ENCODE measurements around the gene ZIC4. TPM values are rescaled to one million over a fixed set of nuclear protein-coding genes. Genes with fewer than 3 reads are reported as not detected.

Gene ZIC4
- polyA plus RNA-seq, 1 of the 3 experiments (the other 2 are of a cell fraction) = 1.3 TPM

- TF ChIP-seq MAX (IDR thresholded peaks at IDR 0.05; ENCODE audit: low read depth) (no peak), RXRA (IDR thresholded peaks at IDR 0.05; ENCODE audit: borderline replicate concordance, low read depth) (no peak), NFIC (IDR thresholded peaks at IDR 0.05; ENCODE audit: borderline replicate concordance) (no peak), SIN3A (IDR thresholded peaks at IDR 0.05; ENCODE audit: borderline replicate concordance, low read depth, low read length) (no peak), USF1 (IDR thresholded peaks at IDR 0.05; ENCODE audit: borderline replicate concordance, low read depth) (no peak)
These were observed 1.3 kb upstream of the ZIC4 start (continued) for GRCh38 chr3:147407498-147408187.

GRCh38 chr3:147407114-147407497 is 763 bp upstream of the ZIC4 start:
- TF ChIP-seq EP300 (IDR thresholded peaks at IDR 0.05; ENCODE audit: borderline replicate concordance in 1 of 2, low read depth in 1 of 2, low read length in 1 of 2) (no peak), MAX (IDR thresholded peaks at IDR 0.05; ENCODE audit: low read depth) (no peak), YY1 (IDR thresholded peaks at IDR 0.05; ENCODE audit: low read depth) (no peak), RXRA (IDR thresholded peaks at IDR 0.05; ENCODE audit: borderline replicate concordance, low read depth) (no peak), MEF2A (IDR thresholded peaks at IDR 0.05; ENCODE audit: borderline replicate concordance, low read depth) (no peak), TAF1 (IDR thresholded peaks at IDR 0.05; ENCODE audit: borderline replicate concordance, low read depth, low read length) (no peak), USF1 (IDR thresholded peaks at IDR 0.05; ENCODE audit: borderline replicate concordance, low read depth) (no peak), SIN3A (IDR thresholded peaks at IDR 0.05; ENCODE audit: borderline replicate concordance, low read depth, low read length) (no peak), ELF1 (IDR thresholded peaks at IDR 0.05) (no peak), FOSL2 (IDR thresholded peaks at IDR 0.05; ENCODE audit: borderline replicate concordance, low read depth) (no peak)
- ChIA-PET POLR2A (no interaction called here), CTCF (no interaction called here)
- Histone ChIP-seq H3K36me3 (replicated peaks in 1 of 2; ENCODE audit: control insufficient read depth in 1 of 2, insufficient read depth in 2 of 2, low read length in 1 of 2) (no peaks in the 10 kb centered on the region), H3K4me1 (ENCODE audit: control insufficient read depth in 1 of 2, insufficient read depth in 2 of 2, low read depth in 1 of 2, low read length in 1 of 2) (no peaks in the 10 kb centered on the region; a peak in 1 of 4 replicates), H3K4me3 (ENCODE audit: low read depth in 2 of 2, low read length in 1 of 2) (no peak overlapping the region), H3K9me3 (no peaks in the 10 kb centered on the region), H3K4me2 (no peak overlapping the region), H3K27ac (ENCODE audit: low read depth in 2 of 2, low read length in 1 of 2) (no peak overlapping the region), H2AFZ (ENCODE audit: low read depth) (no peak overlapping the region), H3K27me3 (ENCODE audit: insufficient read depth) (peaks cover 67% of the 10 kb centered on the region), H4K20me1 (ENCODE audit: insufficient read depth) (no peaks in the 10 kb centered on the region), H3K9ac (no peak overlapping the region), H3K79me2 (ENCODE audit: insufficient read depth) (no peaks in the 10 kb centered on the region), H3K9me2 (no peaks in the 10 kb centered on the region), H3F3A (replicated peaks; ENCODE audit: insufficient read depth) (no peaks in the 10 kb centered on the region)
- no peak for DNase-seq
- 54% methylated on average over 11 of the region's 17 CpGs for WGBS (ENCODE audit: low lambda C conversion rate)
